NCI-H2196 treated with DMSO at 0.1 percent for 48 hours (cell line): ENCODE results near the gene SMC6.

ENCODE experiments used
- DNase-seq: peaks from one replicate; lab custom pipeline; 2025; ENCODE audit not compliant: unreplicated experiment; lab: John Stamatoyannopoulos, UW

Gene SMC6

GRCh38 chr2:17620280-17620679, 133.3 kb downstream of the SMC6 start:
- DNase-seq: no peak

- no peak for DNase-seq
These were observed 135.7 kb downstream of the SMC6 start for GRCh38 chr2:17617955-17618354.

DNA sequence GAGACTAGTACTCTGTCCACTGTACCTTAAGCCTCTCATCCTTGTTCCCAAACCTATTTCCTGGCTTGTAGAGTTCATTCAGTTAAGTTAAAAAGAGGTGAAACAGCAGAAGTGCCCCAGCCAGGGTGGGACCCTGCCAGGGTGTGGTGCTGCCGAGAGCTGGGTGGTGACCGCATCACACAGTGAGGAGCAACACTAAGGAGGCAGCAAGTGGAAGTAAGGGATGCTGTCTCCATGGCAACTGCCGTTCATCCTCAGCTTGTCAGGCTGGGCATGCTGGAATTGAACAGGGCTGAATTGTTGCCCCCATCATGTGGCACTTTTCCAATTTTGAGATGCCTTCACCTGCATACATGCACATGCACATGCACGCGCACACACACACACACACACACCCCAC, 136.1 kb downstream of the SMC6 start:
- no peak for DNase-seq

DNA sequence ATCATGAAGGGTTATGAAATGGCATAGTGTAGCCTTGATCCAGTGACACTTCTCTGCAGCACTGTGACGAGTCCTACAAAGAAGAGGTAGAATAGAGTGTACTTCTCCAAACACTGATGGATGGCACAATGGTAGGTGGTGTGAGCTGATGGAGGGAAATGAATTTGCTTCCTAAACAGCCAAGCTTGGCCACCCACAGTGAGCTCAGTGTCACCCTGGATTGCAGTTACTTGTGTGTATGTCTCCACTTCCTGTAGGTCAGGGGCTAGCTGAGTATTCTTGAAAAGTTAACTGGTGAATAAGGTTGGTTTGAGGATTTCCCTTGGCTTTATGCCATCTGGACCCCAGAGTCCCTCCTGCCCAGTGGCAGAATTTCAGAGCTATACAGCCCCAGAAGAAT, 137.2 kb downstream of the SMC6 start:
- DNase-seq: no peak

DNA sequence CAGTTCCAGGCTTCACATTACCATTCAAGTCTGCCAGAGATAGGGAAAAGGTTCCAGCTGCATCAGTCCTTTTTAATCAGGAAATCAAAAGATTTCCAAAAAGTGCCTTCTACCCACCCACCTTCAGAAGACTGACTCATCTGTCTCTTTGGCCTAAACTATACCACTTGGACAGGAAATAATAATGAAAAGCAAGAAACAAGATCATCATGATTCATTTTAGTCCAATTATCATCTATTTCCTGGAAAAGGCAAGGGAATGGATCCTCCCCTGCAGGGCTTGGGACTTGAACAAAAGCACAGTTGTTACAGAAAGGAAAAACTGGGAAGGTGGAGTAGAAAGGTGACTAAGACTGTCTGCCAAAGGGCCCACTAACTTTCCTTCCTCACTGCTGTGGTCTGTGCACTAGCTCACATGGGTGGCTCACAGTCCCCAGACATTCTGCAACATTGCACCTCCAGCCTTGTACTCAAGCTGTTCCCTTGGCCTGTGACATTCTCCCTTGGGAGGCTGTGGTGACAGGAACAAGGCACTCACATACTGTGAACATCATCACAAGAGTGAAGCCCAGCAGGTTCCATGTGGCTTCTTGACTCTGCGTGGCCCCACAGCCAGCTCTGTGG, 137.8 kb downstream of the SMC6 start:
- DNase-seq: no peak

DNA sequence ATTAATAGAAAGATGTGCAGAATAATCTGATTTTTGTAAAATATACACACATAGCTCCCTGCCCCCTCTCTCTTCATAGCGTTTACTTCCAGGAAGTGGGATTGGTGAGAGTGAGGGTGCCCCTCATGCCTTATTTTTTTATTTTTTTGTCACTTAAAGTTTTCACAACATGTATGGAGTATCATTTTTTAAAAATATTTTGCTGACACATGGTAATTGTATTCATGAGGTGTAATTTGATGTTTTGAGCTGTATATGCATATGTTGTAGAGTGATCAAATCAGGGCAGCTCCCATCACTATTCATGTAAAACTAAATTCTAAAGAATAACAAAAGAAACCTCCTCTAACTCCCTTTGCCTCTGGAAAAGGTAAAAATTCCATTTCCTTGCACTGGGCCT, 138.5 kb downstream of the SMC6 start:
- DNase-seq: no peak

GRCh38 chr2:17614174-17614930, 139.3 kb downstream of the SMC6 start:
- DNase-seq: no peak
